ENCODE measurements around the gene PHTF2. TPM values are rescaled to one million over a fixed set of nuclear protein-coding genes. Genes with fewer than 3 reads are reported as not detected.

The PHTF2 gene
- total RNA-seq, 1 donor from 2014 or later = 4.2 TPM

DNA sequence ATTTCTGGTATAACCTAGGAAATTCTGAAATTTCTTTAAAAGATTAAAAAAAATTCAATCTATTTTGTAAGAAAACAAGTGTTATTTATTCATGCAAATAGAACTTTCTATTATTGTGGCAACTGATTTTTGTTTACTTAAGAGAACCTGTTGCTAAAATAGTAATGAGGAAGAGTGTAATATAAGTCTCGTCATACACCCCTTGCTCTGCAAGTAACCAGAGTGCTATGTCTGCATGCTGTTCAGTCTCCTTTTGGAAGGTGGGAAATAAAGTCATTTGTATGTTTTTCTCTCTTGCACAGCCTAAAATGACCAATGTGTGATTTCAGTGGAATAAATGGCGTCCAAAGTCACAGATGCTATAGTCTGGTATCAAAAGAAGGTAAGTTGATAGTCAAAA, 41.3 kb downstream of the PHTF2 start:
- Histone ChIP-seq H3K36me3 (ENCODE audit: control insufficient read depth, insufficient read depth, low read length) (no peaks in the 10 kb centered on the region), H3K4me3 (ENCODE audit: low read depth, low read length) (no peak overlapping the region), H3K27me3 (ENCODE audit: control insufficient read depth, insufficient read depth, low read length) (no peaks in the 10 kb centered on the region)
- FAIRE-seq (no peak), DNase-seq (ENCODE audit: low read depth) (no peak)
- TF ChIP-seq, protein P1, sequence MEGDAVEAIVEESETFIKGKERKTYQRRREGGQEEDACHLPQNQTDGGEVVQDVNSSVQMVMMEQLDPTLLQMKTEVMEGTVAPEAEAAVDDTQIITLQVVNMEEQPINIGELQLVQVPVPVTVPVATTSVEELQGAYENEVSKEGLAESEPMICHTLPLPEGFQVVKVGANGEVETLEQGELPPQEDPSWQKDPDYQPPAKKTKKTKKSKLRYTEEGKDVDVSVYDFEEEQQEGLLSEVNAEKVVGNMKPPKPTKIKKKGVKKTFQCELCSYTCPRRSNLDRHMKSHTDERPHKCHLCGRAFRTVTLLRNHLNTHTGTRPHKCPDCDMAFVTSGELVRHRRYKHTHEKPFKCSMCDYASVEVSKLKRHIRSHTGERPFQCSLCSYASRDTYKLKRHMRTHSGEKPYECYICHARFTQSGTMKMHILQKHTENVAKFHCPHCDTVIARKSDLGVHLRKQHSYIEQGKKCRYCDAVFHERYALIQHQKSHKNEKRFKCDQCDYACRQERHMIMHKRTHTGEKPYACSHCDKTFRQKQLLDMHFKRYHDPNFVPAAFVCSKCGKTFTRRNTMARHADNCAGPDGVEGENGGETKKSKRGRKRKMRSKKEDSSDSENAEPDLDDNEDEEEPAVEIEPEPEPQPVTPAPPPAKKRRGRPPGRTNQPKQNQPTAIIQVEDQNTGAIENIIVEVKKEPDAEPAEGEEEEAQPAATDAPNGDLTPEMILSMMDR (IDR thresholded peaks at IDR 0.05; ENCODE audit: insufficient read depth, low read length, severe bottlenecking) = no peak

GRCh38 chr7:77843194-77843593, 44.6 kb downstream of the PHTF2 start:
- Histone ChIP-seq H3K4me3 (ENCODE audit: low read depth, low read length) (no peak overlapping the region), H3K36me3 (ENCODE audit: control insufficient read depth, insufficient read depth, low read length) (no peaks in the 10 kb centered on the region), H3K27me3 (ENCODE audit: control insufficient read depth, insufficient read depth, low read length) (no peaks in the 10 kb centered on the region)
- DNase-seq (ENCODE audit: low read depth) (no peak), FAIRE-seq (no peak)
- TF ChIP-seq, protein P1 (IDR thresholded peaks at IDR 0.05; ENCODE audit: insufficient read depth, low read length, severe bottlenecking) = no peak

DNA sequence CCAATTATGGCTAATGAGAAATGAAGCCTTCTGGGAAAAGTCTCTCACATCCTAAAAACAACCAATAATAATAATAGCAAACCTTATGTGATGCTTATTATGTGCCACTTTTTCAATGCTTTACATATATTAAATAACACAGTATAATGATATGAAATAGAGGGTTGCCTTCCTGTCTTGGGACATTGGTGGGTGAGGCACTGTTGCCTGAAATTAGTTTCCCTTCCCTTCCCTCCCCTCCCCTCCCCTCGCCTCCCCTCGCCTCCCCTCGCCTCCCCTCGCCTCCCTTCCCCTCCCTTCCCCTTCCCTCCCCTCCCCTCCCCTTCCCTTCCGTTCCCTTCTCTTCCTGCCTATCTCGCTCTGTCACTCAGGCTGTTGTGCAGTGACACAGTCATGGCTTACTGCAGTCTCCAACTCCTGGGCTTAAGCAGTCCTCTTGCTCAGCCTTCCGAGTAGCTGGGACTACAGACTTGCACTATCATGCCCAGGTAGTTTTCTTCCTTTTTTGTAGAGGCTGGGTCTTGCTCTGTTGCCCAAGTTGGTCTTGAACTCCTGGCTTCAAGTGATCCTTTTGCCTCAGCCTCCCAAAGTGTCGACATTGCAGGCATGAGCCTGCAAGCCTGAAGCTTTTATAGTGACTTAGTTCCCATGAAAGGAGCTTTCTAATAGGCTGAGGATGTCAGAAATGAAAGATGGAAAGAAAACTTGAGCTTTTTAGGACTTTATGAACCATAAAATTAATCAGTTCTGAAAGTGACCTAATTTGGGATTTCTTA, 47.9 kb downstream of the PHTF2 start:
- no peak for FAIRE-seq
- Histone ChIP-seq H3K27me3 (ENCODE audit: control insufficient read depth, insufficient read depth, low read length) (no peaks in the 10 kb centered on the region), H3K4me3 (ENCODE audit: low read depth, low read length) (no peak overlapping the region), H3K36me3 (ENCODE audit: control insufficient read depth, insufficient read depth, low read length) (no peaks in the 10 kb centered on the region)
- DNase-seq (ENCODE audit: low read depth) = no peak
- TF ChIP-seq, protein P1 (IDR thresholded peaks at IDR 0.05; ENCODE audit: insufficient read depth, low read length, severe bottlenecking) = no peak

DNA sequence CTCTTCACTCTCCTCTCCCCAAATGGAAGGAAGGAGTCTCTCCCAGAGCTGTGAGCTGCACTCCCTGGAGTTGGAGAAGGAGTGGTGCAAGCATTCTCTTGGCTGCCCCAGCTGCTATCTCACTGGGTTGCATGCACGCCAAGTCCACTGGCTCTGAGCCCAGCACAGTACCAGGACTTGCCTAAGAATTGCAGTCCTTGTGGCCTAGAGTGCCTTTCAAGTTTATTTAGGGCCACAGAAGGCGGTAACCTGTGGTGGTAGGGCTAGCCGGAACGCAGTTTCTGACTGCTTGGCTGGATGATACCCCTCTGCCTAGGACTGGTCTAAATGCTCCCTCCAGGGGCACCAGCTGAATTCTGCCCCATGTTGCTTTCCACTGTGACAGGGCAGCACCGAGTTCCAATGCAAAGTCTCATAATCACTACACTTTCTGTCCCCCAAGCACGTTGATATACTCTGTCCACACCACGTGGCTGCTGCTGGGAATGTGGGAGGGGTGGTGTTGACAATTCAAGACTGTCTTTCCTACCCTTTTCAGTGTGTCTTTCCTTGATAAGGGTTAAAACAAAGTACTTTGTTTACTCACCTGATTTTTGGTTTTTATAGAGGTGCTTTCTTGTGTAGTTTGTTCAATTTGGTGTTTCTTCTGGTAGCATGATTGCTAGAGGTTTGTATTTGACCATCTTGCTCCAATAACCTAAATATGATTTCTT, 57.0 kb downstream of the PHTF2 start:
- no peak for DNase-seq (ENCODE audit: low read depth)
- no peak for FAIRE-seq
- TF ChIP-seq, protein P1 (IDR thresholded peaks at IDR 0.05; ENCODE audit: insufficient read depth, low read length, severe bottlenecking) = no peak

GRCh38 chr7:77858278-77858677, 59.7 kb downstream of the PHTF2 start:
- no peak for DNase-seq (ENCODE audit: low read depth)
- TF ChIP-seq, protein P1 (IDR thresholded peaks at IDR 0.05; ENCODE audit: insufficient read depth, low read length, severe bottlenecking) = no peak
- H3K36me3 ChIP-seq (ENCODE audit: control insufficient read depth, insufficient read depth, low read length) = no peaks in the 10 kb centered on the region
- FAIRE-seq = no peak
- no peak overlapping the region for H3K4me3 ChIP-seq (ENCODE audit: low read depth, low read length)
- no peaks in the 10 kb centered on the region for H3K27me3 ChIP-seq (ENCODE audit: control insufficient read depth, insufficient read depth, low read length)

More for the DNA sequence above, 57.0 kb downstream of the PHTF2 start:
- H3K27me3 ChIP-seq (ENCODE audit: control insufficient read depth, insufficient read depth, low read length) = no peaks in the 10 kb centered on the region
- H3K4me3 ChIP-seq (ENCODE audit: low read depth, low read length) = no peak overlapping the region
- no peaks in the 10 kb centered on the region for H3K36me3 ChIP-seq (ENCODE audit: control insufficient read depth, insufficient read depth, low read length)

Measured in bronchial epithelial cell (primary cell).